ENCODE measurements around the gene TRIM31. TPM values are rescaled to one million over a fixed set of nuclear protein-coding genes. Genes with fewer than 3 reads are reported as not detected.
A peak's percentile ranks its signal among the peaks of the same experiment; 100 is the strongest.

Gene TRIM31
- polyA plus RNA-seq, 1 experiment = not detected

GRCh38 chr6:30102970-30103871 lies 9.7 kb downstream of the TRIM31 start:
- TF ChIP-seq CTCF (IDR thresholded peaks at IDR 0.05; ENCODE audit: insufficient read depth, low read depth, low read length) = peak; percentile 89
- ChIA-PET CTCF (interaction anchor here (0.6 to 7.6 kb wide), 34 partner anchors 9 to 297 kb away, joined by 3 to 199 read pairs (median 6); partner anchors contain the start of gene TRIM40), POLR2A (interaction anchor here (0.6 kb wide), 2 partner anchors 11 to 36 kb away, joined by 3 read pairs; partner anchors contain the start of gene PPP1R11)
- DNase-seq (ENCODE audit: low read depth) = peak; percentile 33
- peaks cover 31% of the 10 kb centered on the region for H3K27me3 ChIP-seq (ENCODE audit: control insufficient read depth, insufficient read depth, low read length)
- H3K4me3 ChIP-seq (ENCODE audit: low read depth, low read length) = peak overlapping the region; percentile 46
- no peaks in the 10 kb centered on the region for H3K36me3 ChIP-seq (ENCODE audit: control insufficient read depth, insufficient read depth, low read length)

GRCh38 chr6:30102414-30102969 lies 10.4 kb downstream of the TRIM31 start:
- Histone ChIP-seq H3K4me3 (ENCODE audit: low read depth, low read length) (peak overlapping the region; percentile 28), H3K27me3 (ENCODE audit: control insufficient read depth, insufficient read depth, low read length) (peaks cover 34% of the 10 kb centered on the region), H3K36me3 (ENCODE audit: control insufficient read depth, insufficient read depth, low read length) (no peaks in the 10 kb centered on the region)
- DNase-seq (ENCODE audit: low read depth) = no peak
- CTCF ChIA-PET = interaction anchor here (0.6 to 7.6 kb wide), 30 partner anchors 9 to 352 kb away, joined by 3 to 199 read pairs (median 6); partner anchors contain the start of gene TRIM40
- TF ChIP-seq CTCF (IDR thresholded peaks at IDR 0.05; ENCODE audit: insufficient read depth, low read depth, low read length) = no peak
- POLR2A ChIA-PET = no interaction called here

GRCh38 chr6:30101444-30102413 lies 11.2 kb downstream of the TRIM31 start:
- POLR2A ChIA-PET = no interaction called here
- Histone ChIP-seq H3K4me3 (ENCODE audit: low read depth, low read length) (peak overlapping the region; percentile 33), H3K27me3 (ENCODE audit: control insufficient read depth, insufficient read depth, low read length) (peaks cover 36% of the 10 kb centered on the region), H3K36me3 (ENCODE audit: control insufficient read depth, insufficient read depth, low read length) (no peaks in the 10 kb centered on the region)
- CTCF ChIA-PET = interaction anchor here (0.6 to 2.3 kb wide), 13 partner anchors 8 to 367 kb away, joined by 3 to 31 read pairs (median 4); no protein-coding TSS in a partner anchor
- TF ChIP-seq CTCF (IDR thresholded peaks at IDR 0.05; ENCODE audit: insufficient read depth, low read depth, low read length) = peak; percentile 33; the same call in 1 of the 2 replicates
- peak; percentile 19 for DNase-seq (ENCODE audit: low read depth)

GRCh38 chr6:30100585-30101443 lies 12.1 kb downstream of the TRIM31 start:
- Histone ChIP-seq H3K27me3 (ENCODE audit: control insufficient read depth, insufficient read depth, low read length) (peaks cover 33% of the 10 kb centered on the region), H3K4me3 (ENCODE audit: low read depth, low read length) (peak overlapping the region; percentile 4), H3K36me3 (ENCODE audit: control insufficient read depth, insufficient read depth, low read length) (no peaks in the 10 kb centered on the region)
- DNase-seq (ENCODE audit: low read depth) = no peak
- TF ChIP-seq CTCF (IDR thresholded peaks at IDR 0.05; ENCODE audit: insufficient read depth, low read depth, low read length) = no peak
- ChIA-PET POLR2A (no interaction called here), CTCF (interaction anchor here (1.0 to 1.6 kb wide), 5 partner anchors 13 to 70 kb away, joined by 3 to 31 read pairs (median 7); no protein-coding TSS in a partner anchor)

All from BJ (cell line).